DND-41 (cell line): ENCODE results near the gene CFB.
A peak's percentile ranks its signal among the peaks of the same experiment; 100 is the strongest.
"Not testable (repeated sequence)": the region's sequence is repeated elsewhere in the genome, so short reads cannot be mapped to it uniquely, and the experiment has no call there.

ENCODE experiments used
- ATAC-seq: fragments of 200-7000 bp; cut with Tn5 transposase; 3 replicates; pipeline ENCODE4 v1.9.1; 2021; ENCODE audit warnings: low read depth; ENCODE audit not compliant: insufficient read depth
- DNase-seq: peaks from one replicate; pipeline ENCODE4 v3.0.0-alpha.2; 2020
- H2AFZ ChIP-seq: 2 replicates; pipeline ENCODE4 v1.6.0; 2012; ENCODE audit warnings: low read depth, low read length
- H3K27ac ChIP-seq: 2 replicates; pipeline ENCODE4 v1.5.1; 2012; ENCODE audit warnings: low read length, inconsistent platforms
- H3K27me3 ChIP-seq: fragments of 200-600 bp; sonication (generic); 2 replicates; pipeline ENCODE4 v1.6.0; 2012; ENCODE audit warnings: low read length, mild to moderate bottlenecking, inconsistent platforms; ENCODE audit not compliant: insufficient read depth, poor library complexity
- H3K36me3 ChIP-seq: 2 replicates; pipeline ENCODE4 v1.5.1; 2012; ENCODE audit warnings: low read length, inconsistent platforms; ENCODE audit not compliant: insufficient read depth
- H3K4me1 ChIP-seq: 2 replicates; pipeline ENCODE4 v1.5.1; 2012; ENCODE audit warnings: mild to moderate bottlenecking, low read length; ENCODE audit not compliant: insufficient read depth
- H3K4me2 ChIP-seq: 2 replicates; pipeline ENCODE4 v1.6.0; 2012; ENCODE audit warnings: mild to moderate bottlenecking, moderate library complexity, low read length, inconsistent platforms; ENCODE audit not compliant: insufficient read depth
- H3K4me3 ChIP-seq, 2 experiments: fragments of 200-600 bp in 1 of 2; shearing (Covaris generic) in 1 of 2; 2 replicates each; pipeline ENCODE4 v1.5.1; 2012 to 2016; ENCODE audit warnings: inconsistent platforms in 2 of 2, low read length in 2 of 2, mild to moderate bottlenecking in 2 of 2, low read depth in 1 of 2, moderate library complexity in 1 of 2
- H3K79me2 ChIP-seq: 2 replicates; pipeline ENCODE4 v1.6.0; 2012; ENCODE audit warnings: low read length, inconsistent platforms; ENCODE audit not compliant: insufficient read depth
- H3K9ac ChIP-seq: 2 replicates; pipeline ENCODE4 v1.6.0; 2012; ENCODE audit warnings: low read depth, mild to moderate bottlenecking, inconsistent platforms, low read length, moderate library complexity
- H3K9me3 ChIP-seq: 2 replicates; pipeline ENCODE4 v1.5.1; 2012; ENCODE audit warnings: low read length, moderate library complexity, mild to moderate bottlenecking, inconsistent platforms; ENCODE audit not compliant: insufficient read depth, severe bottlenecking
- H4K20me1 ChIP-seq: 2 replicates; pipeline ENCODE4 v1.6.0; 2012; ENCODE audit warnings: low read length; ENCODE audit not compliant: insufficient read depth
- CTCF ChIP-seq: IDR thresholded peaks from 2 replicates; pipeline ENCODE4 v1.5.1; 2012; ENCODE audit warnings: borderline replicate concordance, low read length, moderate library complexity, mild to moderate bottlenecking; ENCODE audit not compliant: poor library complexity, severe bottlenecking; ENCODE audit errors: extremely low read depth
- EZH2 ChIP-seq: IDR thresholded peaks from 3 replicates; pipeline ENCODE4 v1.6.1; 2012; ENCODE audit warnings: borderline replicate concordance, low read depth, mild to moderate bottlenecking, moderate library complexity, low read length, inconsistent platforms; ENCODE audit not compliant: severe bottlenecking

Gene CFB

GRCh38 chr6:31906122-31906521 is 39.8 kb upstream of the CFB start:
- no peak for DNase-seq
- peaks cover 14% of the 10 kb centered on the region for H3K4me1 ChIP-seq

DNA sequence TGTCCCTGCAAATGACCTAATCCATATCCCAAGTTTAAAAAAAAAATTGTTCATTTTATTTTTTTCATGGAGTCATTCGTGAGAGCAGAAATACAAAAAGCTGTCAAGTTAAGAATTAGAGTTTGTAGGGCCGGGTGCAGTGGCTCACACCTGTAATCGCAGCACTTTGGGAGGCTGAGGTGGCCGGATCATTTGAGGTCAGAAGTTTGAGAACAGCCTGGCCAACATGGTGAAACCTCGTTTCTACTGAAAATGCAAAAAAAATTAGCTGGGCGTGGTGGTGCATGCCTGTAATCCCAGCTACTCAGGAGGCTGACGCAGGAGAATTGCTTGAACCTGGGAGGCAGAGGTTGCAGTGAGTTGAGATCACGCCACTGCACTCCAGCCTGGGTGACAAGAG is 39.2 kb upstream of the CFB start:
- H3K36me3 ChIP-seq, H2AFZ ChIP-seq, H3K9ac ChIP-seq, ATAC-seq, H4K20me1 ChIP-seq, H3K27ac ChIP-seq, H3K27me3 ChIP-seq, H3K9me3 ChIP-seq, H3K4me2 ChIP-seq, H3K4me3 ChIP-seq, H3K79me2 ChIP-seq, DNase-seq: not testable (repeated sequence)
- peaks cover 10% of the 10 kb centered on the region for H3K4me1 ChIP-seq

More at GRCh38 chr6:31906122-31906521, 39.8 kb upstream of the CFB start:
- peaks cover 4% of the 10 kb centered on the region for H3K27me3 ChIP-seq
- no peak overlapping the region for H3K4me2 ChIP-seq
- H4K20me1 ChIP-seq: no peaks in the 10 kb centered on the region
- ATAC-seq: no peak
- H3K9me3 ChIP-seq: no peaks in the 10 kb centered on the region
- H3K79me2 ChIP-seq: peaks cover 6% of the 10 kb centered on the region
- H2AFZ ChIP-seq: no peak overlapping the region
- no peaks in the 10 kb centered on the region; the same call in 1 of the 2 replicates for H3K36me3 ChIP-seq
- no peak overlapping the region for H3K27ac ChIP-seq
- no peak for TF ChIP-seq CTCF
- TF ChIP-seq EZH2: no peak
- no peak overlapping the region for H3K4me3 ChIP-seq
- H3K9ac ChIP-seq: no peak overlapping the region

- no peaks in the 10 kb centered on the region for H3K79me2 ChIP-seq
- H3K4me2 ChIP-seq: no peak overlapping the region
- H3K9ac ChIP-seq: no peak overlapping the region
- H3K36me3 ChIP-seq: no peaks in the 10 kb centered on the region
- ATAC-seq (peak; percentile 70), DNase-seq (peak; percentile 47)
- peaks cover 4% of the 10 kb centered on the region for H3K27me3 ChIP-seq
- H3K27ac ChIP-seq: no peak overlapping the region
- H4K20me1 ChIP-seq: no peaks in the 10 kb centered on the region
- H2AFZ ChIP-seq: no peak overlapping the region
- H3K4me1 ChIP-seq: peaks cover 7% of the 10 kb centered on the region
- no peaks in the 10 kb centered on the region for H3K9me3 ChIP-seq
- TF ChIP-seq CTCF (no peak), EZH2 (no peak)
- no peak overlapping the region for H3K4me3 ChIP-seq
Measured at GRCh38 chr6:31907158-31907813, 38.6 kb upstream of the CFB start.

- not testable (repeated sequence) for H3K4me2 ChIP-seq, DNase-seq, H2AFZ ChIP-seq, H3K79me2 ChIP-seq, H3K36me3 ChIP-seq, H3K27ac ChIP-seq, H4K20me1 ChIP-seq, ATAC-seq, H3K9ac ChIP-seq, H3K27me3 ChIP-seq, H3K4me3 ChIP-seq, H3K9me3 ChIP-seq, H3K4me1 ChIP-seq
Measured at GRCh38 chr6:31908255-31908654, 37.6 kb upstream of the CFB start.
